ENCODE measurements around the gene KIF13A. TPM values are rescaled to one million over a fixed set of nuclear protein-coding genes. Genes with fewer than 3 reads are reported as not detected.

KIF13A gene
- total RNA-seq, 1 donor from 2014 or later: 51.9 TPM

DNA sequence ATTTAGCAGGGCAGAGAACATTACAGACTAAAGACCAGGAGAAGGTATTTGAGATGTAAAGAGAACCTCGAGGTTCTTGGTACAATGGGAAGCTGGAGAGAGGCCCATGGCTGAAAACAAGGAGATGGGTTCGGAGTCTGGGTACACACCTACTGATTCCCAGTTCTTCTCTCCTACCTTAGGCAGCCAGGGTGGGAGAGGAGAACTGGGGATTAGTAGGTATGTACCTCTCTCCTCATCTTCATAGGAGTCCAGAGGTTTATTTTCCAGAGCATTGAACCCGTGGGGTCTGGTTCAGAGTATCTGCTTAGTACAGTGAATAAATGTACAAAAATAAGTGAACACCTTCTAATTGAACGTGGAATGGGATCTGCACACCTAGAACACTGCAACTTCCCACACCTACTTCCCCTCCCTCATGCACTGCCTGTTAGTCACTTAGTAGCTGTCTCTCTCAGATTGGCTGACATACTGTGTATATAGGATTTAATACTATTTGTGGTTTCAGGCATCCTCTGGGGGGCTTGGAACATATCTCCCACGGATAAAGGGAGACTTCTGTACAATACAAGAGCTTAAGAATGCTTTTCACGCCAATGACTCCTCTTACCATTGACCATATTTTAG, 257.2 kb downstream of the KIF13A start:
- DNase-seq (ENCODE audit: low spot score): no peak
- Mint-ChIP-seq H3K4me3 (ENCODE audit: unreplicated experiment) (no peak overlapping the region), H3K4me1 (ENCODE audit: low read depth) (peaks cover 1% of the 10 kb centered on the region), H3K27me3 (ENCODE audit: low read depth) (no peaks in the 10 kb centered on the region), H3K9me3 (ENCODE audit: low read depth) (no peaks in the 10 kb centered on the region), H3K27ac (ENCODE audit: unreplicated experiment) (no peak overlapping the region), H3K36me3 (ENCODE audit: low read depth) (no peaks in the 10 kb centered on the region)
- TF ChIP-seq, protein P1, sequence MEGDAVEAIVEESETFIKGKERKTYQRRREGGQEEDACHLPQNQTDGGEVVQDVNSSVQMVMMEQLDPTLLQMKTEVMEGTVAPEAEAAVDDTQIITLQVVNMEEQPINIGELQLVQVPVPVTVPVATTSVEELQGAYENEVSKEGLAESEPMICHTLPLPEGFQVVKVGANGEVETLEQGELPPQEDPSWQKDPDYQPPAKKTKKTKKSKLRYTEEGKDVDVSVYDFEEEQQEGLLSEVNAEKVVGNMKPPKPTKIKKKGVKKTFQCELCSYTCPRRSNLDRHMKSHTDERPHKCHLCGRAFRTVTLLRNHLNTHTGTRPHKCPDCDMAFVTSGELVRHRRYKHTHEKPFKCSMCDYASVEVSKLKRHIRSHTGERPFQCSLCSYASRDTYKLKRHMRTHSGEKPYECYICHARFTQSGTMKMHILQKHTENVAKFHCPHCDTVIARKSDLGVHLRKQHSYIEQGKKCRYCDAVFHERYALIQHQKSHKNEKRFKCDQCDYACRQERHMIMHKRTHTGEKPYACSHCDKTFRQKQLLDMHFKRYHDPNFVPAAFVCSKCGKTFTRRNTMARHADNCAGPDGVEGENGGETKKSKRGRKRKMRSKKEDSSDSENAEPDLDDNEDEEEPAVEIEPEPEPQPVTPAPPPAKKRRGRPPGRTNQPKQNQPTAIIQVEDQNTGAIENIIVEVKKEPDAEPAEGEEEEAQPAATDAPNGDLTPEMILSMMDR (IDR thresholded peaks at IDR 0.05): no peak

DNA sequence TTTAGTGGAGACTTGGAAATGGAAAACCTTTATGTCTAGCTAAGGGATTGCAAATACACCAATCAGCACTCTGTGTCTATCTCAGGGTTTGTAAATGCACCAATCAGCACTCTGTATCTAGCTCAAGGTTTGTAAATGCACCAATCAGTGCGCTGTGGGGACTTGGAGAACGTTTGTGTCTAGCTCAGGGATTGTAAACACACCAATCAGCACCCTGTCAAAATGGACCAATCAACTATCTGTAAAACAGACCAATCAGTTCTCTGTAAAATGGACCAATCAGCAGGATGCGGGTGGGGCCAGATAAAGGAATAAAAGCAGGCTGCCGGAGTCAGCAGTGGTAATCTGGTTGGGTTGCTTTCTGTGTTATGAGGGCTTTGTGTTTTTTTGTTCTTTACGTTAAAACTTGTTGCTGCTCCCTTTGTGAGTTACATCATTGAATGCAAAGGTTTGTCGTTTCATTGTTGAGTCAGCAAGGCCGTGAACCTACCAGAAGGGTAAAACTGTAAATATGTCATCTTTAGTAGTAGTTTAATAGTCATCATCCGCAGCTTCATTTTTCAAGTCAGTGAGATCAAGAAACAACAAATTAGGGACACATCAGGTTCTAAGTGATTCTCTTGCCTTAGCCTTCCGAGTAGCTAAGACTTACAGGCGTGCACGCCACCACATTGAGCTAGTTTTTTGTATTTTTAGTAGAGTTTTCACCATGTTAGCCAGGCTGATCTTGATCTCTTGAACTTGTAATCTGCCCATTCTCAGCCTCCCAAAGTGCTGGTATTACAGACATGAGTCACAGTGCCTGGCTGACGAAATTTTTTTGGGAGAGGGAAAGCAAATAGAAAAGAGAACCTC, 258.0 kb downstream of the KIF13A start:
- H3K27me3 Mint-ChIP-seq (ENCODE audit: low read depth): no peaks in the 10 kb centered on the region
- DNase-seq (ENCODE audit: low spot score): no peak
- TF ChIP-seq, protein P1 (IDR thresholded peaks at IDR 0.05): no peak
- H3K27ac Mint-ChIP-seq (ENCODE audit: unreplicated experiment): no peak overlapping the region
- H3K9me3 Mint-ChIP-seq (ENCODE audit: low read depth): no peaks in the 10 kb centered on the region
- H3K36me3 Mint-ChIP-seq (ENCODE audit: low read depth): no peaks in the 10 kb centered on the region
- H3K4me3 Mint-ChIP-seq (ENCODE audit: unreplicated experiment): no peak overlapping the region
- H3K4me1 Mint-ChIP-seq (ENCODE audit: low read depth): peaks cover 6% of the 10 kb centered on the region

DNA sequence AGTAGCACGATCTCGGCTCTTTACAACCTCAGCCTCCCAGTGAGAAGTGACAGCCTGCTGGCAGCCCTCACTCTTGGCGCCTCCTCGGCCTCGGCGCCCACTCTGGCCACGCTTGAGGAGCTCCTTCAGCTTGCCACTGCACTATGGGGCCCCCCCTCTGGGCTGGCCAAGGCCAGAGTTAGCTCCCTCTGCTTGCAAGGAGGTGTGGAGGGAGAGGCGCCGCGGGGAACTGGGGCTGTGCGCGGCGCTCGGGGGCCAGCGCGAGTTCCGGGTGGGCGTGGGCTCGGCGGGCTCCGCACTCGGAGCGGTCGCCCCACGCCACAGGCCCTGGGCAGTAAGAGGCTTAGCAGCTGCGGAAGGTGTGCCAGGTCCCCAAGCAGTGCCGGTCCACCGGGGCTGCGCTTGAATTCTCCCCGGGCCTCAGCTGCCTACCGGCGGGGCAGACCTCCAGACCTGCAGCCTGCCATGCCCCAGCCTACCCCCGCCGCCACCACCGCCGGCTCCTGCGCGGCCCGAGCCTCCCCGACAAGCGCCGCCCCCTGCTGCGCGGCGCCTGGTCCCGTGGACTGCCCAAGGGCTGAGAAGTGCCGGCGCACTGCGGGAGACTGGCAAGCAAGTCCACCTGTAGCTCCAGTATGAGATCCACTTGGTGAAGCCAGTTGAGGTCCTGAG, 258.7 kb downstream of the KIF13A start:
- Mint-ChIP-seq H3K36me3 (ENCODE audit: low read depth) (no peaks in the 10 kb centered on the region), H3K4me3 (ENCODE audit: unreplicated experiment) (no peak overlapping the region), H3K27me3 (ENCODE audit: low read depth) (no peaks in the 10 kb centered on the region), H3K4me1 (ENCODE audit: low read depth) (peaks cover 6% of the 10 kb centered on the region), H3K27ac (ENCODE audit: unreplicated experiment) (no peak overlapping the region), H3K9me3 (ENCODE audit: low read depth) (no peaks in the 10 kb centered on the region)
- no peak for DNase-seq (ENCODE audit: low spot score)
- TF ChIP-seq, protein P1 (IDR thresholded peaks at IDR 0.05): no peak

DNA sequence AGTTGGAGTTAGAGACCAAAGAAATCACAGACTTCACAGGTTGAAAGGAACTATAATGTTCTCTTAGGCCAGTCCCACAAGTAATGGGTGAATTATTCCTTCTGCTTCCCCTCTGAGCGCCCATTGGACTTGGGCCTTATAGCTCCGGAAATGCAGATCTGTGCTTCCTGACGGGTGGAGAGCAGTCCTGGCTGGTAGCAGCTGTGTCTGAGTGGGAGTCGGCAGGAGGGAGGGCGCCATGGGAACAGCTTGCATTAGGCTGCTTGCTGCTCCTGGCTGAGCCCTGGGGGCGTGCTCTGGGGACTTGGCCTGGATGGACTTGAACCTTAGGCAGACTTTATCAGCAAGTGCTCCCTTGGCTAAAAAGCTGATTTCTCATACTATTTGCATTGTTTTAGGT, 262.4 kb downstream of the KIF13A start:
- no peaks in the 10 kb centered on the region for H3K27me3 Mint-ChIP-seq (ENCODE audit: low read depth)
- DNase-seq (ENCODE audit: low spot score): no peak
- TF ChIP-seq, protein P1 (IDR thresholded peaks at IDR 0.05): no peak

DNA sequence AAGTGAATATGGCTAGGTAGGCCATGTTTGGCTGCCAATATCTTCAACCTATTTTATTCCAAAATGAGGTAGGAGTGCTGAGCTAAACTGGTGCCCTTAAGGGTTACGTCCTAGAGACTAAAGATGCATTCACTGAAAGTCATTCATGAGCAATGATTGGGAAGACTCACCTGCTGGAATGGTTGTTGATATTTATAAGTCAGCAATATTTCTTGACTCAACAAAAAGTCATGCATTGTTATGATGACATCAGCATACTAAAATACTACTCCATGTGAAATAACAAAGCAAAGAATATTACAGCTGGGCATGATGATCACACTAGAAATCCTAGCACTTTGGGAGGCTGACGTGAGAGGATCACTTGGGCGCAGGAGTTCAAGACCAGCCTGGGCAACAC, 263.1 kb downstream of the KIF13A start:
- Mint-ChIP-seq H3K27me3 (ENCODE audit: low read depth) (no peaks in the 10 kb centered on the region), H3K4me1 (ENCODE audit: low read depth) (peaks cover 6% of the 10 kb centered on the region), H3K36me3 (ENCODE audit: low read depth) (no peaks in the 10 kb centered on the region), H3K9me3 (ENCODE audit: low read depth) (no peaks in the 10 kb centered on the region), H3K27ac (ENCODE audit: unreplicated experiment) (no peak overlapping the region), H3K4me3 (ENCODE audit: unreplicated experiment) (no peak overlapping the region)
- TF ChIP-seq, protein P1 (IDR thresholded peaks at IDR 0.05): no peak
- no peak for DNase-seq (ENCODE audit: low spot score)

More for the DNA sequence above, 262.4 kb downstream of the KIF13A start:
- H3K4me3 Mint-ChIP-seq (ENCODE audit: unreplicated experiment): no peak overlapping the region
- H3K4me1 Mint-ChIP-seq (ENCODE audit: low read depth): peaks cover 6% of the 10 kb centered on the region
- H3K27ac Mint-ChIP-seq (ENCODE audit: unreplicated experiment): no peak overlapping the region
- H3K36me3 Mint-ChIP-seq (ENCODE audit: low read depth): no peaks in the 10 kb centered on the region
- no peaks in the 10 kb centered on the region for H3K9me3 Mint-ChIP-seq (ENCODE audit: low read depth)

Measured in chondrocyte (in vitro differentiated cells).